Activated CD8-positive, alpha-beta memory T cell treated with anti-CD3 and anti-CD28 coated beads, Interleukin-2, amount 50 U/mL, for 48 hours (primary cell): Measurements from ENCODE around the gene PTPN22.

ENCODE experiments used
- DNase-seq: peaks from one replicate; pipeline ENCODE4 v3.0.0-alpha.2; 2020

The PTPN22 gene

GRCh38 chr1:113846391-113847035 lies 25.0 kb downstream of the PTPN22 start:
- DNase-seq, result no peak

GRCh38 chr1:113836534-113836933 lies 35.0 kb downstream of the PTPN22 start:
- no peak for DNase-seq

- DNase-seq, result no peak
Observed at GRCh38 chr1:113835686-113836290, 35.7 kb downstream of the PTPN22 start.

GRCh38 chr1:113834716-113835115 lies 36.8 kb downstream of the PTPN22 start:
- no peak for DNase-seq

GRCh38 chr1:113830039-113830438 lies 41.5 kb downstream of the PTPN22 start:
- DNase-seq, result no peak

GRCh38 chr1:113821916-113822315 lies 49.6 kb downstream of the PTPN22 start:
- no peak for DNase-seq

- DNase-seq, result no peak
Observed at GRCh38 chr1:113818578-113818977, 52.9 kb downstream of the PTPN22 start.

- no peak for DNase-seq
Observed at GRCh38 chr1:113813218-113813617, 58.3 kb downstream of the PTPN22 start.

- no peak for DNase-seq
Observed at GRCh38 chr1:113812661-113813135, 58.8 kb downstream of the PTPN22 start.

GRCh38 chr1:113811888-113812660 lies 59.4 kb downstream of the PTPN22 start, which contains the start of gene RSBN1:
Gene RSBN1, minus strand, starts transcription at chr1:113812476. Its CDS starts 64 bp downstream, at chr1:113812412.
- peak; percentile 97 for DNase-seq

GRCh38 chr1:113811156-113811887 lies 60.2 kb downstream of the PTPN22 start:
- no peak for DNase-seq

- DNase-seq, result no peak
Observed at GRCh38 chr1:113809670-113810602, 61.6 kb downstream of the PTPN22 start.

- no peak for DNase-seq
Observed at GRCh38 chr1:113808450-113809195, 62.9 kb downstream of the PTPN22 start.

GRCh38 chr1:113805639-113806038 lies 65.9 kb downstream of the PTPN22 start:
- DNase-seq, result no peak

- DNase-seq, result no peak
Observed at GRCh38 chr1:113805256-113805531, 66.3 kb downstream of the PTPN22 start.

GRCh38 chr1:113804421-113805255 lies 66.9 kb downstream of the PTPN22 start:
- DNase-seq, result no peak

GRCh38 chr1:113802367-113803007 lies 69.0 kb downstream of the PTPN22 start:
- no peak for DNase-seq

- no peak for DNase-seq
Observed at GRCh38 chr1:113800487-113800886, 71.0 kb downstream of the PTPN22 start.

GRCh38 chr1:113797472-113797871 lies 74.0 kb downstream of the PTPN22 start:
- no peak for DNase-seq
